ENCODE data around the gene C12orf42.
A peak's percentile ranks its signal among the peaks of the same experiment; 100 is the strongest.

Gene C12orf42

DNA sequence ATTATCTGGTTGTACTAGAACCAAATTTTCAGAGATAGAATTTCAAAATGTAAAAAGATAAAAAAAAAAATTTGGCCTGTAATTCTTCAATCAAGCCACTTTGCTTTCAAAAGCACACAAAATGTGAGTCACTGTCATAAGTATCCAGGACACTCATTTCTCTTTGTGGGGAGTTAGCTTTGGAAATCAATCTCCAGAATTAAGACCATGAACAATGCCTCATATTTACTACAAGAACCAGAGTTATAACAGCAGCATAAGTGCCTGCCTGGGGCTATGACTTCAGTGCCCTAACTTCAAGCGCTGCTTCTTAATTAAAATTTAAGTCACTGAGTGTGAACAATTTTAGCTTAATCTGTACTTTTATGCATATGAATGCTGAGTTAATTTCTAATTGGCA is 162.1 kb downstream of the C12orf42 start:
- no peaks in the 10 kb centered on the region for H3K9me3 ChIP-seq (ENCODE audit: severe bottlenecking)
- TF ChIP-seq, protein P1, sequence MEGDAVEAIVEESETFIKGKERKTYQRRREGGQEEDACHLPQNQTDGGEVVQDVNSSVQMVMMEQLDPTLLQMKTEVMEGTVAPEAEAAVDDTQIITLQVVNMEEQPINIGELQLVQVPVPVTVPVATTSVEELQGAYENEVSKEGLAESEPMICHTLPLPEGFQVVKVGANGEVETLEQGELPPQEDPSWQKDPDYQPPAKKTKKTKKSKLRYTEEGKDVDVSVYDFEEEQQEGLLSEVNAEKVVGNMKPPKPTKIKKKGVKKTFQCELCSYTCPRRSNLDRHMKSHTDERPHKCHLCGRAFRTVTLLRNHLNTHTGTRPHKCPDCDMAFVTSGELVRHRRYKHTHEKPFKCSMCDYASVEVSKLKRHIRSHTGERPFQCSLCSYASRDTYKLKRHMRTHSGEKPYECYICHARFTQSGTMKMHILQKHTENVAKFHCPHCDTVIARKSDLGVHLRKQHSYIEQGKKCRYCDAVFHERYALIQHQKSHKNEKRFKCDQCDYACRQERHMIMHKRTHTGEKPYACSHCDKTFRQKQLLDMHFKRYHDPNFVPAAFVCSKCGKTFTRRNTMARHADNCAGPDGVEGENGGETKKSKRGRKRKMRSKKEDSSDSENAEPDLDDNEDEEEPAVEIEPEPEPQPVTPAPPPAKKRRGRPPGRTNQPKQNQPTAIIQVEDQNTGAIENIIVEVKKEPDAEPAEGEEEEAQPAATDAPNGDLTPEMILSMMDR (IDR thresholded peaks at IDR 0.05; ENCODE audit: poor library complexity, severe bottlenecking), result no peak
- no peak overlapping the region for H3K27ac ChIP-seq (ENCODE audit: poor library complexity, severe bottlenecking)
- DNase-seq (ENCODE audit: low spot score) (no peak), ATAC-seq (ENCODE audit: low read depth) (no peak)
- no peaks in the 10 kb centered on the region for H3K36me3 ChIP-seq (ENCODE audit: low read depth)
- no peaks in the 10 kb centered on the region for H3K4me1 ChIP-seq (ENCODE audit: insufficient read depth, poor library complexity, severe bottlenecking)
- H3K4me3 ChIP-seq (ENCODE audit: severe bottlenecking), result no peak overlapping the region
- H3K27me3 ChIP-seq (ENCODE audit: insufficient read depth, poor library complexity, severe bottlenecking), result peaks cover 9% of the 10 kb centered on the region

- H3K36me3 ChIP-seq (ENCODE audit: low read depth), result no peaks in the 10 kb centered on the region
- no peaks in the 10 kb centered on the region for H3K4me1 ChIP-seq (ENCODE audit: insufficient read depth, poor library complexity, severe bottlenecking)
- no peak overlapping the region for H3K4me3 ChIP-seq (ENCODE audit: severe bottlenecking)
- no peak for ATAC-seq (ENCODE audit: low read depth)
- no peak for DNase-seq (ENCODE audit: low spot score)
- H3K27ac ChIP-seq (ENCODE audit: poor library complexity, severe bottlenecking), result no peak overlapping the region
- TF ChIP-seq, protein P1 (IDR thresholded peaks at IDR 0.05; ENCODE audit: poor library complexity, severe bottlenecking), result no peak
- no peaks in the 10 kb centered on the region for H3K9me3 ChIP-seq (ENCODE audit: severe bottlenecking)
- peaks cover 9% of the 10 kb centered on the region for H3K27me3 ChIP-seq (ENCODE audit: insufficient read depth, poor library complexity, severe bottlenecking)
Observed at GRCh38 chr12:103331643-103332042, 164.1 kb downstream of the C12orf42 start.

DNA sequence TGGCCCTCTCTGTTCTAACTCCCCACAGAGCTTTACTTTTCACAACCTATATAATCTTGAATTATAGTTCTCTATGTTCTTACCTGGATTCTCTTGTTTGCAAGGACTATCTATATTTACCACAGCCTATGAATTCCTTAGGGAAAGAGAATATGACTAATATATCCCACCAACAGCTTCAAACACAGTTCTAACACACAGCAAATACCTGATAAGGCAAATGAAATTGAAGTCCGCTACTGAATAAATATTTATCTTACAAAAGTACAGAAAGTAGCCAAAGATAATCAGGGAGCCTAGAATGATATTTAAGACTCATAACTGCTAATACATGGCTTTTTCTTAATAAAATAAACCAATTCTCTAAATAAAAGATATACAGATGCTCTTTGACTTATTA is 165.1 kb downstream of the C12orf42 start:
- DNase-seq (ENCODE audit: low spot score), result no peak
- ATAC-seq (ENCODE audit: low read depth), result no peak
- Histone ChIP-seq H3K4me3 (ENCODE audit: severe bottlenecking) (no peak overlapping the region), H3K4me1 (ENCODE audit: insufficient read depth, poor library complexity, severe bottlenecking) (no peaks in the 10 kb centered on the region), H3K27me3 (ENCODE audit: insufficient read depth, poor library complexity, severe bottlenecking) (no peaks in the 10 kb centered on the region), H3K9me3 (ENCODE audit: severe bottlenecking) (no peaks in the 10 kb centered on the region), H3K27ac (ENCODE audit: poor library complexity, severe bottlenecking) (no peak overlapping the region), H3K36me3 (ENCODE audit: low read depth) (no peaks in the 10 kb centered on the region)
- TF ChIP-seq, protein P1 (IDR thresholded peaks at IDR 0.05; ENCODE audit: poor library complexity, severe bottlenecking), result no peak

DNA sequence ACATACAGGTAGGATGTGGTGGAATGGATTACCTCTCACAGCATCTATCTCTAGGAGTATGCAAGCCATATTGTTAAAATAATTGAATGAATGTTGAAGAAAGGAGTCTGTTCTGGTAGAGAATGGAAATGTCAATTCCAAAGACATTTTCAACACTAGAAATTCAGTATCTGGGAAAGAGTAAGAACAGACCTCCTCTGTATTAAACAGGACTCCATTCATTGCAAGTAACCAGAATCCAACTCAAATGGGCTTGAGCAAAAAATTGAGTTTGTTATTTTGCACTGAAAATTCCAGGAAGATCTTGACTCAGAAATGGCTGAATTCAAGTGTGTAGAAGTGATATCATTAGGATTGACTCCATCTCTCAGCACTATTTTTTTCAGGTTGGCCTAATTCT is 168.1 kb downstream of the C12orf42 start:
- peaks cover 2% of the 10 kb centered on the region for H3K27me3 ChIP-seq (ENCODE audit: insufficient read depth, poor library complexity, severe bottlenecking)
- ATAC-seq (ENCODE audit: low read depth) (no peak), DNase-seq (ENCODE audit: low spot score) (no peak)
- no peak overlapping the region for H3K27ac ChIP-seq (ENCODE audit: poor library complexity, severe bottlenecking)
- TF ChIP-seq, protein P1 (IDR thresholded peaks at IDR 0.05; ENCODE audit: poor library complexity, severe bottlenecking), result no peak
- H3K9me3 ChIP-seq (ENCODE audit: severe bottlenecking), result no peaks in the 10 kb centered on the region
- no peaks in the 10 kb centered on the region for H3K4me1 ChIP-seq (ENCODE audit: insufficient read depth, poor library complexity, severe bottlenecking)
- H3K36me3 ChIP-seq (ENCODE audit: low read depth), result no peaks in the 10 kb centered on the region
- no peak overlapping the region for H3K4me3 ChIP-seq (ENCODE audit: severe bottlenecking)

- Histone ChIP-seq H3K27me3 (ENCODE audit: insufficient read depth, poor library complexity, severe bottlenecking) (peaks cover 2% of the 10 kb centered on the region), H3K27ac (ENCODE audit: poor library complexity, severe bottlenecking) (no peak overlapping the region), H3K4me1 (ENCODE audit: insufficient read depth, poor library complexity, severe bottlenecking) (no peaks in the 10 kb centered on the region), H3K36me3 (ENCODE audit: low read depth) (no peaks in the 10 kb centered on the region), H3K9me3 (ENCODE audit: severe bottlenecking) (no peaks in the 10 kb centered on the region), H3K4me3 (ENCODE audit: severe bottlenecking) (no peak overlapping the region)
- no peak for DNase-seq (ENCODE audit: low spot score)
- no peak for ATAC-seq (ENCODE audit: low read depth)
- TF ChIP-seq, protein P1 (IDR thresholded peaks at IDR 0.05; ENCODE audit: poor library complexity, severe bottlenecking), result peak; percentile 24
Observed at GRCh38 chr12:103326190-103326589, 169.6 kb downstream of the C12orf42 start.

All from RWPE2 (cell line).